Neural crest cell (in vitro differentiated cells): ENCODE measurements around the gene IFITM1. TPM values are rescaled to one million over a fixed set of nuclear protein-coding genes. Genes with fewer than 3 reads are reported as not detected.

Source experiments
- DNase-seq: peaks from one replicate; pipeline ENCODE4 v3.0.0; 2021; ENCODE audit warnings: low read depth, mixed read lengths, low spot score
- H3K27ac Mint-ChIP-seq: one replicate; pipeline ENCODE4 v1.8.0; 2021; ENCODE audit warnings: mild to moderate bottlenecking, mixed read lengths; ENCODE audit not compliant: unreplicated experiment
- H3K27me3 Mint-ChIP-seq: 2 replicates; pipeline ENCODE4 v1.8.0; 2021; ENCODE audit warnings: low read depth, mild to moderate bottlenecking, mixed read lengths
- H3K36me3 Mint-ChIP-seq: 2 replicates; pipeline ENCODE4 v1.8.0; 2021; ENCODE audit warnings: low read depth, mild to moderate bottlenecking, mixed read lengths
- H3K4me1 Mint-ChIP-seq: 2 replicates; pipeline ENCODE4 v1.8.0; 2021; ENCODE audit warnings: mixed read lengths
- H3K4me3 Mint-ChIP-seq: one replicate; pipeline ENCODE4 v1.8.0; 2021; ENCODE audit warnings: mild to moderate bottlenecking, mixed read lengths
- H3K9me3 Mint-ChIP-seq: 2 replicates; pipeline ENCODE4 v1.8.0; 2021; ENCODE audit warnings: mixed read lengths
- CTCF ChIP-seq: fragments of 200-600 bp; sonication (generic); conservative IDR thresholded peaks from 2 replicates; pipeline ENCODE4 v1.5.0; 2021; ENCODE audit warnings: antibody characterized with exemption, mild to moderate bottlenecking
- total RNA-seq: library from RNA; stranded (reverse); gene quantifications from 2 replicates; pipeline ENCODE4 v1.2.1, GENCODE V29; 2021

Gene IFITM1
- total RNA-seq, 1 donor from 2014 or later = 2.0 TPM

DNA sequence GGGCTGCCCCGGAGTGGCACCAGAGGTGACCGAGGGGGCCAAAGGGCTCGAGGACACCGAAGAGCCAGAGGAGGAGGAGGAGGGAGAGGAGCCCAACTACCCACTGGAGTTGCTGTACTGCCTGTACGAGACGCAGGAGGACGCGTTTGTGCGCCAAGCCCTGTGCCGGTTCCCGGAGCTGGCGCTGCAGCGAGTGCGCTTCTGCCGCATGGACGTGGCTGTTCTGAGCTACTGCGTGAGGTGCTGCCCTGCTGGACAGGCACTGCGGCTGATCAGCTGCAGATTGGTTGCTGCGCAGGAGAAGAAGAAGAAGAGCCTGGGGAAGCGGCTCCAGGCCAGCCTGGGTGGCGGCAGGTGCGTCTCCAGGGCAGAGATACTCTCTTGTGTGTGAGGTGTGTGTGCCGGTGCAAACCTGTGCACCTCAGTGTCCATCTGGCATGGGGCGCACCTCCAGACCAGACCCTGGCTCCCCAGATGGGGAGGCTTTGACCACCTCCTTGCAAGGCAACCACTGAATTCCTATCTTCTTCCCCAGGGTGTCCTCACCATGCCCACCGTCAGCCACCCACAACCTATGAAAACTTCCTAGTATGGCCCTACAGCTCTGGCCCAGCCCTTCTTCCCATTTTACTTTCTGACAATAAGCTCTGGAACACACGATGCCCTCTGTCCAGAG, 32.2 kb upstream of the IFITM1 start:
- TF ChIP-seq CTCF = no peak
- H3K4me1 Mint-ChIP-seq = peaks cover 13% of the 10 kb centered on the region
- peaks cover 3% of the 10 kb centered on the region for H3K9me3 Mint-ChIP-seq
- no peak overlapping the region for H3K27ac Mint-ChIP-seq
- H3K36me3 Mint-ChIP-seq = peaks cover 3% of the 10 kb centered on the region
- no peaks in the 10 kb centered on the region for H3K27me3 Mint-ChIP-seq
- H3K4me3 Mint-ChIP-seq = no peak overlapping the region
- no peak for DNase-seq

DNA sequence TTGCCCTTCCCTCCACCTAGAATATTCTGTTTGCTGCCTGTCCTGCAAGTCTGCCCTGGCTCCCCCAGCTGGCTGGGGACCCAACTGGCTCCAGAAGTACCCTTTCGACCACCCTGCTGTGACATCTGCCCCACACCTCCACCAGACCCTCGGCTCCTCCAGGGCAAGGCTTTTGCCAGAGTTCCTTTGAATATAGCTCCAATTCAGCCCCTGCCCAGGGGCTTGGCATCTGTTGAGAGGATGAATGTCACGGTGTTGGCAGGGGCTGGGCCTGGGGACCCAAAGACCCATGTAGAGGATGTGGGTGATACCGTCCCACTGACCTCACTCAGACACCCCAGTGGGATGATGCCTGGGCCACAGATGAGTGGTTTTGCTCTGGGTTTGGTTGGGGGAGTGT, 31.7 kb upstream of the IFITM1 start:
- DNase-seq = no peak
- Mint-ChIP-seq H3K27me3 (peaks cover 4% of the 10 kb centered on the region), H3K36me3 (no peaks in the 10 kb centered on the region), H3K4me1 (peaks cover 16% of the 10 kb centered on the region), H3K9me3 (no peaks in the 10 kb centered on the region), H3K4me3 (no peak overlapping the region), H3K27ac (no peak overlapping the region)
- no peak for TF ChIP-seq CTCF

DNA sequence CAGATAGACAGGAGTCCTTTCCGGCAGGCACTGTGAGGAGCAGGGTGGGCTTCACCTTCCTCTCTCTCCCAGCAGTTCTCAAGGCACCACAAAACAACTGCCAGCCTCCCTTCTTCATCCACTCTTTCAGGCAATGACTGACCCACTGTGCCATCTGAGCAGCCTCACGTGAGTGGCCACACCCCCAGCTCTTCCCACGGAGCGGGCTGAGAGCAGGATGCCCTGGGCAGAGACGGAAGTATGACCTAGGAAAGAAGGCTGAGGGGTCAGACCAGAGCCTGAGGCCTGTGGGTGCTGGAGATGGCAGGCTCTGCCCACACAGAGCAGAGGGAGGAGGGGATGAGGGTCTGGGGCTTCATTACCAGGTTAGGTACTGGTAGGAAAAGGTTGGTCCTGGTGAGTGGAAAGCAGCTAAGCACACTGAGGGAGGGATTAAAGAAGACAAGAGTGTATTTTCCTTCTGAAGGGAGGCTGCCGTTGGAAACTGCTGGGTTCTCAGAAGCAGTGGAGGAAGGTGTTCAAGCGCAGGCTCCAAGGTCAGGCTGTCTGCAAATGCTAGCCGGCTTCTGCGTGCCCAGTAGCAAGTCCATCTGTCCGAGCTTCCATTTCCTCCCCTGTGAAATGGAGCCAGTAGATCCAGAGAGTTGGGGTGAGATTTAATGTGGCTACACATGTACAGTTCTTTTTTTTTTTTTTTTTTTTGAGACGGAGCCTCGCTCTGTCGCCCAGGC, 31.0 kb upstream of the IFITM1 start:
- Mint-ChIP-seq H3K36me3 (no peaks in the 10 kb centered on the region), H3K4me1 (peaks cover 16% of the 10 kb centered on the region), H3K27ac (peak overlapping the region; percentile 83), H3K9me3 (no peaks in the 10 kb centered on the region), H3K4me3 (no peak overlapping the region), H3K27me3 (peaks cover 7% of the 10 kb centered on the region)
- DNase-seq = no peak
- no peak for TF ChIP-seq CTCF

GRCh38 chr11:283405-284104, 30.3 kb upstream of the IFITM1 start:
- peak overlapping the region; percentile 31 for H3K4me3 Mint-ChIP-seq
- no peaks in the 10 kb centered on the region for H3K9me3 Mint-ChIP-seq
- peaks cover 13% of the 10 kb centered on the region for H3K27me3 Mint-ChIP-seq

More at GRCh38 chr11:283405-284104, 30.3 kb upstream of the IFITM1 start:
- peaks cover 16% of the 10 kb centered on the region for H3K4me1 Mint-ChIP-seq
- no peaks in the 10 kb centered on the region for H3K36me3 Mint-ChIP-seq
- TF ChIP-seq CTCF = no peak
- no peak for DNase-seq
- no peak overlapping the region for H3K27ac Mint-ChIP-seq
